HG02642 (cell line): Measurements from ENCODE around the gene EPHA3.

Experiments used
- ATAC-seq: cut with Tn5 transposase; IDR thresholded peaks from one replicate; pipeline ENCODE4 v1.9.1; 2021; ENCODE audit warnings: mild to moderate bottlenecking; ENCODE audit not compliant: unreplicated experiment, poor library complexity

Gene EPHA3

DNA sequence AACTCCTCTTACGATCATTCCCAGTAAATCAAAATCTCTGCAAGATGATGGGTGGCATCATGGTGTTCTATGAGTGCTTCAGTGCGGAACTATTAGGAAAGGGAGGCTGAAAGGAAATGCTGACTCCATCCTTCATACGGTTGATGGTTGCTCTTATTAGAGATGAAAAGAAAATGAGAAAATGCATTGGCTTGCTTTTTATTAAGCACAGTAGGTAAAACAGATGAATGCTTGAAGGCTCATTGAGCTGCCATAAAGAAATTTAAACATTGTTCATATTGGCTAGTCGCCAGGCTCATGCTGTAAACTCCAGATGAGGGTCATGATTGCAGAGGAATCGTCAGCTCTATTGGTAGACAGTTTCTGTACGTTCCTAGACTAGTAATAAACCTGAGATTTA, 115.8 kb downstream of the EPHA3 start:
- ATAC-seq, result no peak

DNA sequence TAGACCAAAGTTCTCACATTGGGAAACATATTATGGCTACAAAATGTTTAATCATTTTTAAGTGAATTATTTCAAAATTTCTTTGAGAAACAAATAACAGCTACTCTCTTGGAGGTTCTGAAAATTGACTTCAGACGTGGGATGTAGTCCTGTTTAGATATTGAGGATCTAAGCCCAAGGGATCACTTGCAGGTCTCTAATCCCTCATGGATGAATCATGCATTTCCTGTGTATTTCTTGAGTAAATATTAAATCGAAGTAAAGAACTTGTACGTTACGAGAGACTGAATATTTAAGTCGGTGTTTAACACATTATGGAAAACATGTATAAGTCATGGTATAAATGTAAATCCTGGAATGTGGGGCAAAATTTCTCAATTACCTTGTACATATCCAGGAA, 119.8 kb downstream of the EPHA3 start:
- no peak for ATAC-seq

DNA sequence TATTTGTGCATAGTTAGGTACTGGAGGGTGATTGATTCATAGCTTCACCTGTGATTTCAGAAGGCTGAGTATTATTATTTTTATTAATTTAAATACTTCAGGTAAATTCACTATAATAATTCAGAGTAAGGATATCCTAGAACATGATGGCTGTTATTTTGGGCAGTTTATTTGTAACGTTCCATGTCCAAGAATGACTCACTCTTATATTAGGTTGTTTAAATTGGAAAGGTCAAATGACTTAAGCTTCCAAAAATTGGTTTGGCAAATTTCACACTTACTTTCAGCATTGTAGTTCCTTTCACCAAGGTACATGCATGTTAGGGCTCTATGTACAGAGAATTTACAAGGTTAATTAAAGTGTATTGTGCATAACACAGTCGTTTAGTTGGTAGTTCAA, 120.2 kb downstream of the EPHA3 start:
- no peak for ATAC-seq

DNA sequence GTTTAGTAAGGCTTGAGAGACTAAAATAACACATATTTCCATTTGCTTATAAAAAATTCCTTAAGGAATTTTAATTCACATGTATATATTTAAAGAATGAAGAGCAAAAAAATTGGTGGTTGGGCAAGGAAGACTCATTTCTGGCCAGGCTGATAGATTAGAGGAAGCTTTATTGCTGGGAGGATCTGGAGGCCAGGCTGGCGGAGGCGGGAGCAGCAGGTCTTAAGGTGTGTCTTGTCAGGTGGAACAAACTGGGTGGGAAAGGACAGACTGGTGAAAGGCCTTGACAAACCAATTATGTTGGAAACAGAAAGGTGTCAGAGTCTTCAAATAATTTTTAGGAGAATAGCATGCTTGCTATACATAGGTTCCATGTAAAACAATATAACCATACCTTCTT, 124.7 kb downstream of the EPHA3 start:
- no peak for ATAC-seq

DNA sequence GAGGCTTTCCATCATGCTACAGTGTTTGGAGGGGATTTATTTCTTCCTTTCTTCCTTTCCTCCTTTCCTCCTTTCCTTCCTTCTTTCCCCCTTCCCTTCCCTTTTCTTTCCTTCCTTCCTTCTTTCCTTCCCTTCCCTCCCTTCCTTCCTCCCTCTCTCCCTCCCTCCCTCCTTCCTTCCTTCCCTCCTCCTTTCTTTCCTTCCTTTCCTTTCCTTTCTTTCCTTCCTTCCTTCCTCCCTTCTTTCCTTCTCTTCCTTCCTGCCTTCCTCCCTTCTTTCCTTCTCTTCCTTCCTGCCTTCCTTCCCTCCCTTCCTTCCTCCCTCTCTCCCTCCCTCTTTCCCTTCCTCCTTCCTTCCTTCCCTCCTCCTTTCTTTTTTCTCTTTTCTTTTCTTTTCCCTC, 127.2 kb downstream of the EPHA3 start:
- ATAC-seq, result no peak

DNA sequence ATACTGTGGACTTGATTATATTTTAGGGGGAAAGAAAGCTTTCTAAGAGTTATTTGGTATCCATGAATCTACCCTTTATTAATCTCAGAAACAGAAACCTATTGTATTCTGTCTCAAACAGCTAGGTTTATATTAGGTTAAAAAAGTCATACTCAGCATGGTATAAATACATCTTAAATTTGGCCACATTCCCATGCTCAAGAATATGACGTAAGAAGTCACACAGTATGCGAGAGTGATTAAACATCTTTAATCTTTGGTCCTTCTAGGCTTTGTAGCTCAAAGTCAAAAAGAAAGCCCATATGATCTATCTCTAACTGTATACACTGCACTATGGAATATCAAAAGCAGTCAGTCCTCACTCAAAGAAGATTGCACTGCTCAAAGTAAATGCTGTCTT, 131.4 kb downstream of the EPHA3 start:
- no peak for ATAC-seq

DNA sequence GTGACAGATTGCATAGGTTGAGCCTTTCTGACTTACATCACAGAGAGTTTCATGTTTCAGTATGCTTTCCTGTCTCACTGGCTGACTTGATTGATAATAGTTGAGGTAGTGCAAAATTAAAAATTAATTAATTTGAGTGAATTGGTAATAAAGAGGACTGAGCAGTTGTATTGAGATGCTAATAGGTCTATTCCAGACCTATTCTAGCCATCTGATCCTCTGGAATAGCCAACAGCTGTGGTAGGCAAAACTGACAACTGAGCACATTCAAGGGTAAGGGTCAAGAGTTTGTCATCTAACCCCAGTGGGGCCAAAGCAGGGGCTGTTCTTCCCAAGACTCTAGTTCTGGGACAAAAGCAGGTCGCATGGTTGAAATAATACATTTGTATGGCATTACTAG, 132.4 kb downstream of the EPHA3 start:
- ATAC-seq, result no peak

DNA sequence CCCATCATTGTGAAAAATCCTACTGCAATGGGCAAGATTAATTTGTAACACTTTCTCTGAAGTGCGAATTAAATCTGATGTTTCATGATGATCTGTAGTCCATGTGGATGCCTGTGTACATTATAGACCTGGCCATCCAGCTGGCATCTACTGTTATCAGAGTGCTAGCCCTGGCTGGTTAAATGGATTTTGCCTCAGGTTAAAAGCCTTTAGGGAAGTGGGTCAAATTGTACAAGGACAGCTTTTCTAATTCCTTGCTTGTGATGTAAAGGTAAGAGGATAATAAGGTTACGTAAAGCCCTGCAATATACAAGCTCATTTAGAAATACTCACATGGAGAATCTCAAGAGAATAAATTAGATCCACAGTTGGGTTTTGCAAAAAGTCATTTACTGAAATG, 138.2 kb downstream of the EPHA3 start:
- no peak for ATAC-seq

DNA sequence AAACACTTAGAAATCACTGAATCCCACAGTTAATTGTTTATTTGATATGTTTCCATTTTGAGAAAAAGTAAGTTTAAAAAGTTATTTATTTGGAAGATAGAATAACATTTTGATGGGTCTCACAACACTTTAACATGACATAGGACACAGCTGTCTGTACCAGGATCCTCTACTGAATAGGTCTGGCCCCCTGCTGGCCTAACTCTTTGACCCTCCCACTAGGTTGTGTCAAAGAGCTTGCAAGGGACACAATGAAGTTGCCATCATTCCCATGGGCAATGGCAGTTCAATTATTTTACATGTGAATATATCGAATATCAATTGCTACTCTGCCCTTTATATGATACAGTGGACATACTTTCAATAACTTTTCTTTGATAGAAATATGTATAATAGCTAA, 138.9 kb downstream of the EPHA3 start:
- ATAC-seq, result no peak

DNA sequence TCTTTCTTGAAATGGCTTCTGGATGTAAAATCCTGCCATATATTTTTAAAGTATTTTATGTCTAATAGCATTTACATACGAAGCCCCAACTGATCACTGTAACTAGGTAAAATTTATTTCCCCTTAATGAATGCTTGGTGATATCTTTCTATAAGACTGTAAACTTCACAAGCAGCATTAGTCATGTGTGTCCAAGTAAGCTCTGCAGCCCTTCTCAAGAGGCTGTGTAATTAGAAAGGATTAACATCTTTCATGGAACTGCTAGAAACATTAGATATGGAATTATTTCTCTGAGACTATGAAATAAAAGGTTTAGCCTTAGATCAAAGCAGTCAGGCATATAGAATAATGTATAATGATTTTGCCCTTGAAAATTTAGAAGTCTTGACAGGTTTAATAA, 143.3 kb downstream of the EPHA3 start:
- ATAC-seq, result no peak

DNA sequence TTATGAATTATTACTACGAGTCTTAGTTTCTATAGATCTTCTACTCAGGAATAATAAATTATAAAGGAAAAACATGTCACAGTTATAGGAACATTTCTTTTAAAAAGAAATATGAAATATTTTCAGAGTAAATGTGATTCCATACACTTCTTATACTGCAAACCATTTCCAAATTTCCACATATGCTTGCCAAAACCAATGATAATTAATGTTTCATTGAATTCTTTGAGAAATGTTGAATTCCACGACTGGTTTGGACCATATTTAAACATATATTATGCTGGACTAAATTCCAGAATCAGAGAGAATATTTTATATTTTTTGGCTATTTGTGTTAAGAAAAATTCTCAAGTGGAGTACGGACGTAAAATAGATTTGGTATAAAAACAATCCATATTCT, 144.6 kb downstream of the EPHA3 start:
- ATAC-seq, result no peak

DNA sequence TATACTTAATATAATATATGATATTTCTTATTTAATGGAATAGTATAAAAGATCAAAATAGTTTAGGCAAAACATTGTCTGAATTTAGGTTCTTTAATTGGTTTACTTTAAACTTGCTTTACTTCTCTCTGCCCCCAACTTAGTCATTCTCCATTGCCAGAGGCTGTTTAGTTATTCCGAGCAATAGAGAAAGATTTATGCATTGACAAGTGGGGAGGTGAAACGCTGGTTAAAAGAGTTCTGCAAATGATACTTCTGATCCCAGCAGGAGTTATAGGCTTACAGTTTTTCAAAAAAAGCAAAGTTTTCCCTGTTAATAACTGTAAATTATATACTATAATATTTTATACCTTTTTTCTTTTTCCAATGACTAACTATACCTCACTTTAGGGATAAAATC, 145.4 kb downstream of the EPHA3 start:
- ATAC-seq, result no peak

DNA sequence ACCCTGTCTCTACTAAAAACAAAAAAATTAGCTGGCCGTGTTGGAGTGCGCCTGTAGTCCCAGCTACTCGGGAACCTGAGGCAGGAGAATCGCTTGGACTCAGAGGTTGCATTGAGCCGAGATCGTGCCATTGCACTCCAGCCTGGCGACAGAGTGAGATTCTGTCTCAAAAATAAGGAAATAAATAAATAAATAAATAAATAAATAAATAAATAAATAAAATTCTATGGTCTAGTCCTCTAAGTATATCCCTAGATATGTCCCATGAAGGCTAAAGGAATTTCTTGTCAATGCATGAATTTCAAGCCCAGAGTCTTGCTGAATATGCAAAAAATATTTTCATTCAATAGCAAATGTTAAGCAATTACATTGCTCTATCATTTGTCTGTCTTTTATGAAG, 149.0 kb downstream of the EPHA3 start:
- no peak for ATAC-seq

DNA sequence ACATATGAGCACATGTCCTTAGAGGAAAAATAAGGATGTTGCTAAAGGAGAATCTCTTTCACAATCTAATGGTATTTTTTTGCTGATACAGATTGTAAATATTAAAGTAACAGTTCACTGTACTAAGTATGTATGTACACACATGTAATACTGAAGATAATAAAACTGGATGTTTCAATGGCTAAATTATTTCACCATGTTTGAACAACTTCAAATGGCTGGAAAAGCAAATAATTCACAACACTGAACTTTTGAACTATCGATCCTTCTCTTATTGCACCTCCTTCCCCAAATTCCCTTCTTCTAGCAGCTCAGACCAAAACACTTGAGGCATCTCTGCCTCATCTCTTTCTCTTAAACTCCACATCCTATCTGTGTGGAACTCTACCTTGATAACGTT, 149.5 kb downstream of the EPHA3 start:
- ATAC-seq, result no peak

DNA sequence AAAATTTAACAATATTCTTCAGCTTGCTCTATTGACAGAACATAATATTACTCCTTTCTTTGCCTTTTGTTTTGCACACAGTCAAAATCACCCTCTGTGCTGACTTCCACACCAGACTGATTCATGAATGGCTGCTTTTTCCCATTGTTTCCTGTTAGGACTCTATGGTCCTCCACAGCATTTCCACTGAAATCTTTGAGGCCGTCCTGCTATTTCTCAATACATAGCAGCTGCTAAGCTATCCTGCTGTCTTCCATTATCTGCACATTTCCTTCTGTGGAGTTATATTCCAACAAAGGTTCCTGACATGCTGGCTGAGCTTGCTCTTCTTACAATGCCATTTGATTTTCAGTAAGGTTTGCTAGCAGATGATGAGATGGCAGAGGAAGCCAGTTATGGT, 153.3 kb downstream of the EPHA3 start:
- ATAC-seq, result no peak

DNA sequence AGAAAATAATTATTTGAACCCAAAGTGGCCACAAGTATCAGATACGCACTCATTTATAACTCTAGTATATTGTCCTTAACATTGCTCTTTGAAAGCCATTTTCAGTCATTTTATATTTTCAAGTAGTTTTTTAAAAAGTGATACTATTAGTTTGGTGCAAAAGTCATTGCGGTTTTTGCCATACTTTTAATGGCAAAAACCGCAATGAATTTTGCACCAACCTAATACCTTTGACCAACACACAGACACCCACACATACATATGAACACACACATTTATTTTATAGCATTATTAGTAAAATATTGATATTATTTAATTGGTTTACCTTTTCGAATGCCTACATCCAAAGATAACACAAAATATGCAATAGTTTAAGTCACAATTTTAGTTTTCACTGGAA, 154.3 kb downstream of the EPHA3 start:
- no peak for ATAC-seq

DNA sequence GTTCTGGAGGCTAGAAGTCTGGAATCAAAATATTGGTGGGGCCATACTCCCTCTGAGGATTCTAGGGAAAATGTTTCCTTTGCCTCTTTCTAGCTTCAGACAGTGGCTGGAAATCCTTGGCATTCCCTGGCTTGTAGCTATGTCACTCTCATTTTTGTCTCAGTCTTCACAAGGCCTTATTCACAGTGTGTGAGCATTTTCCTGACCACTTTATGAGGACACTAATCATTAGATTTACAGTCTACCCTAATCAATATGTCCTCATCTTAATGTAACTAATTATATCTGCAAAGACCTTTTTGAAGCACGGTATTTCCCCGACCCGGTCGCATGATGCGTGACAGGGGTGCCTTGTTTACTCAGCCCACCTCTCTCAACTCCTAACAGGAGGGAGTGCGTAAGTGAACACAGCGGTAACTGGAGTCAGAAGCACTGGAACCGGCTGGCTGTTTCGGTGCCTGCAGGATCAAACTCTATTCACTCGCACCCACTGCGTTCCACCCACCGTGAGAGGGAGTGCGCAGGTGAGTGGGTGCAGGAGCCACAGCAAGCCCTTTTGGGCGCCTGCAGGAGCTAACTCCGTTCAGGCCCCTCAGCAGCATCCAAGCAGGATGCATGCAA, 155.0 kb downstream of the EPHA3 start:
- no peak for ATAC-seq

DNA sequence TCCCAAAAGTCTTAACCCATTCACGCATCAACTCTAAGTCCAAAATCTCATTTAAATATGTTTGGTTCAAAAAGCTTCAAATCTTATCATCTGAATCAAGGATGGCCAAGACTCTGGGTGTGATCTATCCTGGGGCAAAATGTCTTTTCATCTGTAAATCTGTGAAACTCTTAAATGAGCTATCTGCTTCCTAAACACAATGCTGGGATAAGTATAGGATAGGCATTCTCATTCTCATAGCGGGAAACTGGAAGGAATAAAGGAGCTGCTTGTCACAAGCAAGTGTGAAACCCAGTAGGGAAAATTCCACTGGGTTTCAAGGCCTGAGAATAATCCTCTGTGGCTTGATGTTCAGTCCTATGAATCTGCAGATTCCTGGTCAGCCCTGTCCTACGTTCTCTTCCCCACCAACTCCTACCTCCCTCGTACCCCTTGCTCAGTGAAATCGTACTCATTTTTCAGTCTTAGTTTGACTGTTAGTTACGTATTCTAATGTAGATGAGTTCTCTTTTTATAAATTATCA, 156.7 kb downstream of the EPHA3 start:
- ATAC-seq, result no peak

DNA sequence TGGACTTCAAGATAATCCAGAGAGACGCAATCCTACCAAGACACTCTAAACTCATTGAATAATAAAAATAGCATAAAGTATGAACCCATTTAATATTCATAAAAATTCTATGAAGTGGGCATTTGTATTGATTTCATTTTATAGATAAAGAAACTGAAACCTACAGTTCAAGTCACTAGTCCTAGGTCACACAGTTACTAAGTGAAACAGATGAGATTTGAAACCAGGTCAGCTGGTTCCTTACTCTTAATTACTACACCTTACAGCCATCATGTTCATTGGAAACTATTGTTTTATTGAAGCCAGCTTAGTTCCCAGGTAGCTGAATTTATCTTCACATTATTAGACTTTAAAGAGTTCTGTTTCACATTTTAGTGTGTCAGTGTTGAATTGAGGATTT, 158.7 kb downstream of the EPHA3 start:
- ATAC-seq, result no peak

DNA sequence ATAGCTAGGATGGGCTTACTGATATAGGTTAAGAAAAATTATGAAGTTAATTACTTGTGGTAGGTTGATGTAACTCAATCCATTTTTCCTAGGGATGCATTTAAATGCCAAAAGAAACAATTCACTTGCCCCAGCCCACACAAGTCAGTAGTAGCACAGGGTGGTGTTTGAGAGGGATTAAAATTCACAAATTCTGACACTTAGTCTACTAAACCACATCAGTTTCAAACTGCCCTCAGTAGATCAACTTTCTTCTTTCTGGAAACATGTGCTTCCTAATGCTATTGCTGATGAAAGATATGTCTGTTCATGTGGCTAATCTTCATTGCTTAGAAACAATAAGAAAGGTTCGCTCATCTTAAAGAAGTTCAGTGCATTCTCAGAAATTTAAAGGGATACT, 160.6 kb downstream of the EPHA3 start:
- ATAC-seq, result no peak

DNA sequence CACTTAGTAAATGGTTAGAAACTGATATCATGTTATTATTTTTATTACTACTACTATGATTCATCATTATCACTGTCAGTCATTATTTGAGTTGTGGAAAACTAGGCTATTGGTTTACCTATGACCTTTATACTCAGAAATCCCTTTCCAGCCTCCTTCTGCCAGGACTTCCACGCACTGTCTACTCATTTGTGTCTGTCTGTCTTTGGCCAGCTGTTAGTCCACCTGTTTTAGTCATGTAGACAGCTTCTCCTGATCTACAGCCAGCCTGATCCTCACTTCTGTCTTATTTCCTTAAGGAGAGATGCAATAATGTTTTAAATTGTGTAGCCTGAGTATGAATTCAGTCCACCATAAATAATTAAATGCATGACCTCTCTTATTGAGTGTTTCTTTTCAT, 162.8 kb downstream of the EPHA3 start:
- ATAC-seq, result no peak

DNA sequence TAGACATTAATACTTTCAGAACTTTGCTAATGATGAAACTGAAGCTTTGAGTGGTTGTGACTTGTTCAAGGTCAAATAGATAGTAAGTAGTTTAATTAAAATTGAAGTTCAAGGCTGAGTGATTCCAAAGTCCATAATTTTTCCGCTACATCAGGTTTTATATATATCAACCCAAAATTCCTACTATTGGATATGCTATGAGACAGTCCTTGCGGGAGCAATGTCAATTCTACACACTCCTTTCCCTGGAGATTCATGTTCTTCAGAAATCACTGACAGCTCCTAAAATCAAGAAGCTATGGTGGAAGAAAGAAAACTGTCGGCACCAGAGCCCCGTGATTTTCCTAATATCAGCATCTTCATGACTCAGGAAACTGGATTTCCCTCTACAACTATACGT, 167.6 kb downstream of the EPHA3 start:
- ATAC-seq, result no peak

DNA sequence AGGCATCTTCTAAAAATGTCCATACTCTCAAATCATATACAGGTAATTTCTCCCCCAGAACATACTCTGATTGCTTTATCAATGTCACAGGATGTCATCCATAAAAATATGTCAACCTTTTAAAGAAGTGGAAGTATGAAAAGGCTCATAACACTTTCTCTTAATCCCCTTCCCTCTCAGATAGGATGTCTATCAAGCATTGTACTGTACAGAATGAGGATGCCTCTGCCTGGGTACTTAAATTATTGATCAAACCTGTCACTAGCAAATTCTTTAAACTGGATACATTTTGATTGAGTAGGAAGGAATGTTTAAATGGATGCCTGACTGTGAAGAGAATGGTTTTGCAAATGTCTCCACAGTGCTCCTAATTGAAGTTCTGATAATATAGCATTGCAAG, 168.7 kb downstream of the EPHA3 start:
- no peak for ATAC-seq
